GM12878 (cell line): ENCODE measurements around the gene AGBL4. TPM values are rescaled to one million over a fixed set of nuclear protein-coding genes. Genes with fewer than 3 reads are reported as not detected.

Source experiments
- ATAC-seq: fragments of 200-7000 bp; cut with Tn5 transposase; 3 replicates; pipeline ENCODE4 v1.9.1; 2020; ENCODE audit warnings: mild to moderate bottlenecking, moderate library complexity
- BruUV-seq: library from RNA; stranded (reverse); fragments of 400-500 nt; replicated peaks from 2 replicates; lab custom pipeline; 2021; lab: Mats Ljungman, UMichigan
- CTCF ChIA-PET: fragments of 300-600 bp; sonication (Branson Sonifier 250); formaldehyde crosslinking; extraction: SDS; loops from one replicate; lab custom pipeline; 2021; ENCODE audit warnings: inconsistent platforms; lab: Yijun Ruan, JAX
- POLR2A ChIA-PET: fragments of 350-600 bp; formaldehyde crosslinking; extraction: SDS; loops from one replicate; lab custom pipeline; 2021; ENCODE audit warnings: inconsistent platforms; lab: Charles Lee
- RAD21 ChIA-PET: fragments of 300-600 bp; sonication (Branson Sonifier 250); formaldehyde crosslinking; loops from one replicate; lab custom pipeline; 2023; ENCODE audit warnings: antibody characterized with exemption; ENCODE audit not compliant: unreplicated experiment; lab: Charles Lee
- SMC1A ChIA-PET: fragments of 300-600 bp; sonication (Branson Sonifier 250); formaldehyde crosslinking; loops from one replicate; lab custom pipeline; 2023; ENCODE audit not compliant: unreplicated experiment, uncharacterized antibody; lab: Charles Lee
- DNase-seq: peaks from one replicate; pipeline ENCODE4 v3.0.0-alpha.2; 2011; ENCODE audit warnings: low read depth, low spot score
- FAIRE-seq: peaks from 3 replicates; lab custom pipeline; 2011; peaks lifted over from hg19 to GRCh38; lab: Jason Lieb, UNC
- H2AFZ ChIP-seq: 2 replicates; pipeline ENCODE4 v1.6.0; 2011; ENCODE audit warnings: low read depth, low read length, control low read depth; ENCODE audit not compliant: control insufficient read depth
- H3K27ac ChIP-seq: 2 replicates; pipeline ENCODE4 v1.5.1; 2011; ENCODE audit warnings: control low read depth; ENCODE audit not compliant: control insufficient read depth, insufficient read depth
- H3K27me3 ChIP-seq, 2 experiments: replicated peaks in 1 of 2; 2 replicates each; pipeline versions ENCODE4 v1.6.0 to v1.6.1; 2011; ENCODE audit warnings: low read length in 1 of 2; ENCODE audit not compliant: control insufficient read depth in 2 of 2, insufficient read depth in 2 of 2
- H3K36me3 ChIP-seq, 2 experiments: 2 replicates each; pipeline ENCODE4 v1.5.1; 2011; ENCODE audit warnings: low read length in 1 of 2; ENCODE audit not compliant: control insufficient read depth in 2 of 2, insufficient read depth in 2 of 2
- H3K4me1 ChIP-seq: 2 replicates; pipeline ENCODE4 v1.6.1; 2011; ENCODE audit warnings: mild to moderate bottlenecking, low read length, moderate library complexity, mixed read lengths; ENCODE audit not compliant: control insufficient read depth, insufficient read depth
- H3K4me2 ChIP-seq: 2 replicates; pipeline ENCODE4 v1.6.0; 2011; ENCODE audit warnings: control low read depth; ENCODE audit not compliant: control insufficient read depth, insufficient read depth
- H3K4me3 ChIP-seq: fragments of 200-600 bp; sonication (generic); 2 replicates; pipeline ENCODE4 v1.5.1; 2016
- H3K79me2 ChIP-seq: 2 replicates; pipeline ENCODE4 v1.6.0; 2011; ENCODE audit warnings: low read length; ENCODE audit not compliant: control insufficient read depth, insufficient read depth
- H3K9ac ChIP-seq: 2 replicates; pipeline ENCODE4 v1.8.0; 2011; ENCODE audit warnings: low read length, control low read depth, mixed read lengths; ENCODE audit not compliant: control insufficient read depth, insufficient read depth
- H3K9me3 ChIP-seq: replicated peaks from 3 replicates; pipeline ENCODE4 v1.5.1; 2011; ENCODE audit warnings: mild to moderate bottlenecking, low read length; ENCODE audit not compliant: control insufficient read depth, insufficient read depth
- H4K20me1 ChIP-seq: 2 replicates; pipeline ENCODE4 v1.6.0; 2011; ENCODE audit not compliant: control insufficient read depth, insufficient read depth
- BRCA1 ChIP-seq: IDR thresholded peaks from 2 replicates; pipeline ENCODE4 v1.6.1; 2011; ENCODE audit warnings: low read depth, low read length, improper control_type of control experiment
- CUX1 ChIP-seq: IDR thresholded peaks from 2 replicates; pipeline ENCODE4 v1.6.1; 2012; ENCODE audit warnings: improper control_type of control experiment, low read depth, low read length; ENCODE audit not compliant: insufficient replicate concordance
- E2F8 ChIP-seq: fragments of 450-650 bp; IDR thresholded peaks from 2 replicates; pipeline ENCODE4 v1.6.1; 2018; ENCODE audit warnings: mild to moderate bottlenecking, low read depth, moderate library complexity; ENCODE audit not compliant: partially characterized antibody
- HDGF ChIP-seq: fragments of 450-650 bp; IDR thresholded peaks from 2 replicates; pipeline ENCODE4 v1.6.1; 2016; ENCODE audit warnings: antibody characterized with exemption
- RB1 ChIP-seq: fragments of 450-650 bp; formaldehyde crosslinking; IDR thresholded peaks from 2 replicates; pipeline ENCODE4 v1.6.1; 2017; ENCODE audit warnings: mild to moderate bottlenecking, borderline replicate concordance
- SMAD1 ChIP-seq: fragments of 450-650 bp; IDR thresholded peaks from 2 replicates; pipeline ENCODE4 v1.6.1; 2018; ENCODE audit warnings: mild to moderate bottlenecking, low read depth; ENCODE audit not compliant: partially characterized antibody
- SP1 ChIP-seq: IDR thresholded peaks from one replicate; pipeline ENCODE4 v1.6.1; 2011; ENCODE audit warnings: low read depth, low read length
- SPI1 ChIP-seq: IDR thresholded peaks from 2 replicates; pipeline ENCODE4 v1.6.1; 2011; ENCODE audit warnings: low read depth, mild to moderate bottlenecking, low read length, moderate library complexity, borderline replicate concordance; ENCODE audit not compliant: insufficient read depth
- ZNF274 ChIP-seq: IDR thresholded peaks from one replicate; pipeline ENCODE4 v1.8.0; 2011; ENCODE audit not compliant: insufficient read length, insufficient read depth
- ZNF384 ChIP-seq: IDR thresholded peaks from 2 replicates; pipeline ENCODE4 v1.6.1; 2012; ENCODE audit warnings: low read depth, mild to moderate bottlenecking, low read length, improper control_type of control experiment, borderline replicate concordance
- WGBS: methylation state at CpG from one replicate; pipeline ENCODE4 v1.1.6; 2016; ENCODE audit warnings: low lambda C conversion rate; ENCODE audit not compliant: insufficient replicate concordance, insufficient coverage; ENCODE audit errors: missing lambda C conversion rate; 5-methylcytosine and 5-hydroxymethylcytosine counted together
- in situ Hi-C: fragments of 300-500 bp; cut with MboI; formaldehyde crosslinking; loops from 9 replicates; pipeline ENCODE4 v1.14.3; 2018; ENCODE audit warnings: mixed read lengths
- intact Hi-C: fragments of 100-400 bp; cut with micrococcal nuclease; formaldehyde crosslinking; loops from one replicate; pipeline ENCODE4 v1.14.2; 2022; ENCODE audit not compliant: unreplicated experiment
- polyA plus RNA-seq, 11 experiments: library from polyadenylated mRNA; depleted of rRNA in 4 of 11; unstranded in 6 of 11; stranded (reverse) in 5 of 11; fragments of >200 nt; fragmentation: Nextera tagmentation in 4 of 11; fragmentation: Illumina TruSeq in 1 of 11; extraction: Ambion mirVana in 4 of 11; extraction: Trizol in 1 of 11; gene quantifications; 1 replicate in 1 of 11; 2 replicates in 10 of 11; pipeline versions ENCODE4 v1.2.1 to v1.2.3, GENCODE V29; 2011 to 2016; ENCODE audit warnings: inconsistent platforms in 2 of 11, missing spikeins in 2 of 11, low read depth in 1 of 11
- total RNA-seq, 4 experiments: library from RNA; depleted of rRNA in 3 of 4; stranded (reverse); fragments of >200 nt in 3 of 4; fragmentation: Illumina TruSeq in 1 of 4; extraction: Trizol in 1 of 4; gene quantifications; 2 replicates each; pipeline versions ENCODE4 v1.2.1 to v1.2.3, GENCODE V29; 2013 to 2021

Gene AGBL4
- total and polyA plus RNA-seq, 10 of the 15 experiments (the other 5 are each of a cell fraction or from before 2014, with no cell fraction given) = 0.31 TPM; not detected in 9

GRCh38 chr1:49523764-49524163, 500.0 kb downstream of the AGBL4 start:
- DNase-seq (no peak), ATAC-seq (no peak), FAIRE-seq (no peak)
- ChIA-PET CTCF (no interaction called here), POLR2A (no interaction called here), SMC1A (no interaction called here), RAD21 (no interaction called here)
- no peak overlapping the region for H3K4me3 ChIP-seq
- no peaks in the 10 kb centered on the region for H3K79me2 ChIP-seq
- H3K4me1 ChIP-seq = no peaks in the 10 kb centered on the region
- H4K20me1 ChIP-seq = no peaks in the 10 kb centered on the region
- H3K9me3 ChIP-seq = no peaks in the 10 kb centered on the region
- H3K9ac ChIP-seq = no peak overlapping the region
- in situ Hi-C loops (no loop called here), intact Hi-C loops (no loop called here)
- no peak overlapping the region for H3K27ac ChIP-seq
- no peak overlapping the region for H2AFZ ChIP-seq
- H3K27me3 ChIP-seq = no peaks in the 10 kb centered on the region
- 42% methylated on average over 1 of the region's 1 CpG for WGBS
- no peaks in the 10 kb centered on the region for H3K36me3 ChIP-seq
- BruUV-seq = no TSS peak
- no peak overlapping the region for H3K4me2 ChIP-seq
- TF ChIP-seq RB1 (no peak), HDGF (no peak), ZNF384 (no peak)
- TF ChIP-seq, all 136 proteins: peak for 0

- intact Hi-C loops (no loop called here), in situ Hi-C loops (no loop called here)
- RAD21 ChIA-PET = no interaction called here
- Histone ChIP-seq H3K4me1 (no peaks in the 10 kb centered on the region), H3K27ac (no peak overlapping the region), H3K27me3 (no peaks in the 10 kb centered on the region), H4K20me1 (no peaks in the 10 kb centered on the region), H3K4me2 (no peak overlapping the region), H3K79me2 (no peaks in the 10 kb centered on the region), H3K9me3 (no peaks in the 10 kb centered on the region), H3K4me3 (no peak overlapping the region), H3K9ac (no peak overlapping the region), H3K36me3 (no peaks in the 10 kb centered on the region), H2AFZ (no peak overlapping the region)
- FAIRE-seq (no peak), DNase-seq (no peak), ATAC-seq (no peak)
- SMC1A ChIA-PET = no interaction called here
- CTCF ChIA-PET = no interaction called here
- POLR2A ChIA-PET = no interaction called here
- 0% methylated on average over 1 of the region's 1 CpG for WGBS
- no TSS peak for BruUV-seq
- TF ChIP-seq SP1 = no peak
- TF ChIP-seq SPI1 = no peak
- TF ChIP-seq BRCA1 = no peak
- no peak for TF ChIP-seq SMAD1
- TF ChIP-seq ZNF274 = no peak
- TF ChIP-seq E2F8 = no peak
- TF ChIP-seq CUX1 = no peak
Observed at GRCh38 chr1:49466961-49467360, 556.8 kb downstream of the AGBL4 start.
